Measurements from ENCODE around the gene AANAT. TPM values are rescaled to one million over a fixed set of nuclear protein-coding genes. Genes with fewer than 3 reads are reported as not detected.
A peak's percentile ranks its signal among the peaks of the same experiment; 100 is the strongest.

The AANAT gene
- total RNA-seq (2021; ENCODE audit: unreplicated experiment) (not detected), Bru-seq, nascent RNA (percentile 16 among the genes with signal in this experiment), BruChase-seq, experiment 1, labeled RNA remaining after a 6-hour chase (percentile 17 among the genes with signal in this experiment), BruChase-seq, experiment 2, labeled RNA remaining after a 2-hour chase (percentile 18 among the genes with signal in this experiment)
- polyA plus RNA-seq (2012), result 0.24 and 0.36 TPM in 2 replicates
- long read RNA-seq, result 0 reads

- H3K9me3 ChIP-seq (ENCODE audit: control insufficient read depth in 1 of 2, insufficient read depth in 1 of 2, low read depth in 1 of 2, low read length in 2 of 2), result no peaks in the 10 kb centered on the region
- CTCF ChIA-PET, result interaction anchor here (0.8 to 2.5 kb wide), 5 partner anchors 9 to 55 kb away, joined by 3 to 15 read pairs (median 7); partner anchors contain the start of gene RHBDF2
- H3K9ac ChIP-seq (ENCODE audit: low read length), result no peak within 1 kb of the TSS
- H3K9me2 ChIP-seq (ENCODE audit: insufficient read depth), result no peaks in the 10 kb centered on the region
- peaks cover 4 to 9% of the 10 kb centered on the region in 2 experiments; a peak in 3 of 4 replicates for H3K36me3 ChIP-seq (ENCODE audit: control insufficient read depth in 1 of 2, insufficient read depth in 2 of 2, low read length in 2 of 2)
- H3K4me2 ChIP-seq (ENCODE audit: low read length), result no peak within 1 kb of the TSS
- H4K20me1 ChIP-seq (ENCODE audit: insufficient read depth), result no peaks in the 10 kb centered on the region
- no peak within 1 kb of the TSS for H2AFZ ChIP-seq (ENCODE audit: low read depth, low read length, poor library complexity, severe bottlenecking)
- ATAC-seq (no peak), DNase-seq (ENCODE audit: low read depth, low spot score) (no peak)
- no peak for TF ChIP-seq FOSL1 (IDR thresholded peaks at IDR 0.05; ENCODE audit: low read depth)
- TF ChIP-seq CEBPB (IDR thresholded peaks at IDR 0.05; ENCODE audit: low read depth), result no peak
- no peak for TF ChIP-seq ELF1 (IDR thresholded peaks at IDR 0.05; ENCODE audit: borderline replicate concordance, low read depth)
- no peak for TF ChIP-seq ZFX (IDR thresholded peaks at IDR 0.05)
- TF ChIP-seq ATF3 (IDR thresholded peaks at IDR 0.05), result no peak
- no peak for TF ChIP-seq POLR2AphosphoS5 (IDR thresholded peaks at IDR 0.05; ENCODE audit: low read depth, low read length)
- no peak for TF ChIP-seq YY1 (IDR thresholded peaks at IDR 0.05; ENCODE audit: extremely low read depth, insufficient replicate concordance, low read depth, low read length)
- no peak for TF ChIP-seq REST (IDR thresholded peaks at IDR 0.05; ENCODE audit: low read depth)
- no peak for TF ChIP-seq SP1 (IDR thresholded peaks at IDR 0.05; ENCODE audit: low read depth)
- no peak for TF ChIP-seq EZH2phosphoT487 (IDR thresholded peaks at IDR 0.05; ENCODE audit: borderline replicate concordance)
- TF ChIP-seq, protein P1, sequence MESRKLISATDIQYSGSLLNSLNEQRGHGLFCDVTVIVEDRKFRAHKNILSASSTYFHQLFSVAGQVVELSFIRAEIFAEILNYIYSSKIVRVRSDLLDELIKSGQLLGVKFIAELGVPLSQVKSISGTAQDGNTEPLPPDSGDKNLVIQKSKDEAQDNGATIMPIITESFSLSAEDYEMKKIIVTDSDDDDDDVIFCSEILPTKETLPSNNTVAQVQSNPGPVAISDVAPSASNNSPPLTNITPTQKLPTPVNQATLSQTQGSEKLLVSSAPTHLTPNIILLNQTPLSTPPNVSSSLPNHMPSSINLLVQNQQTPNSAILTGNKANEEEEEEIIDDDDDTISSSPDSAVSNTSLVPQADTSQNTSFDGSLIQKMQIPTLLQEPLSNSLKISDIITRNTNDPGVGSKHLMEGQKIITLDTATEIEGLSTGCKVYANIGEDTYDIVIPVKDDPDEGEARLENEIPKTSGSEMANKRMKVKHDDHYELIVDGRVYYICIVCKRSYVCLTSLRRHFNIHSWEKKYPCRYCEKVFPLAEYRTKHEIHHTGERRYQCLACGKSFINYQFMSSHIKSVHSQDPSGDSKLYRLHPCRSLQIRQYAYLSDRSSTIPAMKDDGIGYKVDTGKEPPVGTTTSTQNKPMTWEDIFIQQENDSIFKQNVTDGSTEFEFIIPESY (IDR thresholded peaks at IDR 0.05; ENCODE audit: extremely low read depth, insufficient replicate concordance, low read length), result no peak
- TF ChIP-seq CBX3 (IDR thresholded peaks at IDR 0.05; ENCODE audit: low read depth), result no peak
- no peak for TF ChIP-seq EZH2 (IDR thresholded peaks at IDR 0.05)
- TF ChIP-seq POLR2A (IDR thresholded peaks at IDR 0.05; ENCODE audit: borderline replicate concordance, extremely low read depth, insufficient read depth, insufficient read length), result no peak
- no peak for TF ChIP-seq RAD21 (IDR thresholded peaks at IDR 0.05; ENCODE audit: low read depth)
- no peak for TF ChIP-seq EGR1 (IDR thresholded peaks at IDR 0.05; ENCODE audit: low read depth)
- TF ChIP-seq JUND (IDR thresholded peaks at IDR 0.05), result no peak
- intact Hi-C loops (cut with micrococcal nuclease), result no loop called here
- POLR2A ChIA-PET, result interaction anchor here (1.0 to 1.3 kb wide), 2 partner anchors 14 to 35 kb away, joined by 3 read pairs; partner anchors contain the start of gene UBE2O
- H3K27ac ChIP-seq (ENCODE audit: low read depth, low read length), result no peak within 1 kb of the TSS; the same call in 1 of the 2 replicates
- H3K79me2 ChIP-seq (ENCODE audit: insufficient read depth, low read length), result no peaks in the 10 kb centered on the region
- peaks cover 0 to 10% of the 10 kb centered on the region in 2 experiments; a peak in 2 of 4 replicates for H3K4me1 ChIP-seq (ENCODE audit: control insufficient read depth in 1 of 2, insufficient read depth in 2 of 2, low read length in 2 of 2)
- no peak within 1 kb of the TSS for H3K4me3 ChIP-seq (replicated peaks in 1 of 2; ENCODE audit: low read depth in 1 of 2, low read length in 2 of 2)
- H3K27me3 ChIP-seq (ENCODE audit: insufficient read depth, low read length), result no peaks in the 10 kb centered on the region
- no TSS peak for BruUV-seq (replicated peaks)
- RAD21 ChIA-PET (ENCODE audit: low non-redundant PET in 1 of 2, low total read pairs in 2 of 2, uncharacterized antibody in 2 of 2, unreplicated experiment in 2 of 2), result interaction anchor here in 1 of 2 experiments (0.7 to 1.0 kb wide), 3 partner anchors 10 to 39 kb away, joined by 3 to 4 read pairs (median 3); no protein-coding TSS in a partner anchor
Observed at GRCh38 chr17:76467366-76467765, at the start of gene AANAT. TSS of gene AANAT (plus strand) at chr17:76467603. CDS start at chr17:76468747, 1,144 bp downstream.
